Fibroblast of lung (primary cell): Measurements from ENCODE around the gene ABCB4.

ENCODE experiments used
- EZH2 ChIP-seq: IDR thresholded peaks from 2 replicates; pipeline ENCODE4 v1.5.1; 2012; ENCODE audit warnings: low read length, control low read depth, mild to moderate bottlenecking; ENCODE audit errors: missing control alignments
- TF ChIP-seq, protein P1 (sequence below), 2 donors: IDR thresholded peaks in 1 of 2; conservative IDR thresholded peaks in 1 of 2; 1 replicate in 1 of 2; 2 replicates in 1 of 2; pipeline ENCODE4 v1.5.1; 2011 to 2012; ENCODE audit warnings: low read length in 2 of 2, control low read depth in 1 of 2, inconsistent platforms in 1 of 2, low read depth in 1 of 2, mild to moderate bottlenecking in 1 of 2

DNA sequence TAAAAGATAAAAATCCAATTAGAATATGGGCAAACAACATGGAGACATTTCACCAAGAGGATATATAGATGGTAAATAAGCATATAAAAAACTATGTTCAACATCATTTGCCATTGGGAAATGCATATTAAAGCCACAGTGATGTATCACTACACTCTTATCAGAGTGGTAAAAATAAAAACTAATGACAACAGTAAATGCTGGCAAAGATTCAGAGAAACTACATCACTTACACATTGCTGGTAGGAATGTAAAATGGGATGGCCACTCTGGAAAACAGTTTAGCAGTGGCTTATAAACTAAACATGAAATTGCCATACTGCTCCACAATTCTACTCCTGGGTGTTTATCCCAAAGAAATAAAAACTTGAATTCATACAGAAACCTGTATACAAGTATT is 70.8 kb downstream of the ABCB4 start:
- TF ChIP-seq EZH2: no peak
- TF ChIP-seq, protein P1, sequence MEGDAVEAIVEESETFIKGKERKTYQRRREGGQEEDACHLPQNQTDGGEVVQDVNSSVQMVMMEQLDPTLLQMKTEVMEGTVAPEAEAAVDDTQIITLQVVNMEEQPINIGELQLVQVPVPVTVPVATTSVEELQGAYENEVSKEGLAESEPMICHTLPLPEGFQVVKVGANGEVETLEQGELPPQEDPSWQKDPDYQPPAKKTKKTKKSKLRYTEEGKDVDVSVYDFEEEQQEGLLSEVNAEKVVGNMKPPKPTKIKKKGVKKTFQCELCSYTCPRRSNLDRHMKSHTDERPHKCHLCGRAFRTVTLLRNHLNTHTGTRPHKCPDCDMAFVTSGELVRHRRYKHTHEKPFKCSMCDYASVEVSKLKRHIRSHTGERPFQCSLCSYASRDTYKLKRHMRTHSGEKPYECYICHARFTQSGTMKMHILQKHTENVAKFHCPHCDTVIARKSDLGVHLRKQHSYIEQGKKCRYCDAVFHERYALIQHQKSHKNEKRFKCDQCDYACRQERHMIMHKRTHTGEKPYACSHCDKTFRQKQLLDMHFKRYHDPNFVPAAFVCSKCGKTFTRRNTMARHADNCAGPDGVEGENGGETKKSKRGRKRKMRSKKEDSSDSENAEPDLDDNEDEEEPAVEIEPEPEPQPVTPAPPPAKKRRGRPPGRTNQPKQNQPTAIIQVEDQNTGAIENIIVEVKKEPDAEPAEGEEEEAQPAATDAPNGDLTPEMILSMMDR (conservative IDR thresholded peaks at IDR 0.05 in 1 of 2, IDR thresholded peaks at IDR 0.05 in 1 of 2; ENCODE audit: low read depth in 1 of 2, low read length in 2 of 2): no peak
